K562 (cell line): ENCODE measurements around the gene FKBP11. TPM values are rescaled to one million over a fixed set of nuclear protein-coding genes. Genes with fewer than 3 reads are reported as not detected.

Experiments
- ATAC-seq: fragments of 200-7000 bp; cut with Tn5 transposase; 3 replicates; pipeline ENCODE4 v1.9.1; 2020; ENCODE audit warnings: moderate library complexity
- BruUV-seq: library from RNA; stranded (reverse); fragments of 400-500 nt; replicated peaks from 2 replicates; lab custom pipeline; 2021; lab: Mats Ljungman, UMichigan
- CTCF ChIA-PET: fragments of 300-600 bp; formaldehyde crosslinking; extraction: SDS; loops from one replicate; lab custom pipeline; 2021; ENCODE audit warnings: low intra/inter-chr PET ratio; lab: Yijun Ruan, JAX
- POLR2A ChIA-PET: fragments of 300-600, 350-650 bp; sonication (Branson Sonifier 250); formaldehyde crosslinking; extraction: SDS; loops from one replicate; lab custom pipeline; 2021; ENCODE audit warnings: antibody characterized with exemption, inconsistent platforms; lab: Yijun Ruan, JAX
- DNase-seq, 4 experiments: peaks; one replicate each; pipeline versions ENCODE4 v3.0.0 to v3.0.0-alpha.2; 2011 to 2018; ENCODE audit warnings: low spot score in 3 of 4, mixed read lengths in 3 of 4; ENCODE audit errors: extremely low read depth in 1 of 4
- FAIRE-seq: peaks from 2 replicates; lab custom pipeline; 2011; peaks lifted over from hg19 to GRCh38; lab: Jason Lieb, UNC
- H2AFZ ChIP-seq: 2 replicates; pipeline ENCODE4 v1.6.0; 2011; ENCODE audit warnings: low read depth, low read length, control low read depth, inconsistent platforms
- H3K27ac ChIP-seq: fragments of 200-600 bp; 3 replicates; pipeline ENCODE4 v1.8.0; 2011; ENCODE audit warnings: low read depth, mild to moderate bottlenecking, control low read depth, inconsistent platforms, low read length, moderate library complexity, mixed read lengths; ENCODE audit errors: extremely low read depth
- H3K27me3 ChIP-seq, 2 experiments: fragments of 300-600 bp in 1 of 2; 2 replicates in 1 of 2; 3 replicates in 1 of 2; pipeline versions ENCODE4 v1.6.0 to v1.8.0; 2011; ENCODE audit warnings: inconsistent platforms in 2 of 2, low read length in 2 of 2, mild to moderate bottlenecking in 1 of 2, mixed read lengths in 1 of 2, moderate library complexity in 1 of 2; ENCODE audit not compliant: control insufficient read depth in 2 of 2, insufficient read depth in 2 of 2
- H3K36me3 ChIP-seq: fragments of 300-600 bp; 3 replicates; pipeline ENCODE4 v1.8.0; 2011; ENCODE audit warnings: mild to moderate bottlenecking, low read length, inconsistent platforms; ENCODE audit not compliant: control insufficient read depth, insufficient read depth
- H3K4me1 ChIP-seq, 2 experiments: fragments of 200-600 bp in 1 of 2; replicated peaks in 1 of 2; 2 replicates in 1 of 2; 3 replicates in 1 of 2; pipeline versions ENCODE4 v1.5.1 to v1.8.0; 2011; ENCODE audit warnings: inconsistent platforms in 2 of 2, low read length in 2 of 2, mild to moderate bottlenecking in 1 of 2, mixed read lengths in 1 of 2, moderate library complexity in 1 of 2; ENCODE audit not compliant: control insufficient read depth in 2 of 2, insufficient read depth in 2 of 2
- H3K4me2 ChIP-seq: 2 replicates; pipeline ENCODE4 v1.6.1; 2011; ENCODE audit warnings: low read length, control low read depth, inconsistent platforms, mixed read lengths; ENCODE audit not compliant: insufficient read depth
- H3K4me3 ChIP-seq: fragments of 200-600 bp; sonication (generic), shearing (Covaris generic); 2 replicates; pipeline ENCODE4 v1.5.1; 2016; ENCODE audit warnings: control low read depth, inconsistent platforms
- H3K79me2 ChIP-seq: fragments of 200-600 bp; 3 replicates; pipeline ENCODE4 v1.8.0; 2011; ENCODE audit warnings: low read length, inconsistent platforms; ENCODE audit not compliant: control insufficient read depth, insufficient read depth
- H3K9ac ChIP-seq, 2 experiments: 2 replicates each; pipeline versions ENCODE4 v1.6.0 to v1.6.1; 2011; ENCODE audit warnings: low read depth in 2 of 2, low read length in 2 of 2, control low read depth in 1 of 2, inconsistent platforms in 1 of 2, mild to moderate bottlenecking in 1 of 2, mixed read lengths in 1 of 2; ENCODE audit not compliant: insufficient read depth in 1 of 2
- H3K9me1 ChIP-seq: one replicate; pipeline ENCODE4 v1.6.0; 2011; ENCODE audit warnings: inconsistent platforms, mild to moderate bottlenecking, low read length, moderate library complexity; ENCODE audit not compliant: control insufficient read depth, insufficient read depth
- H3K9me3 ChIP-seq: replicated peaks from 2 replicates; pipeline ENCODE4 v1.5.1; 2011; ENCODE audit warnings: low read depth, low read length, inconsistent platforms; ENCODE audit not compliant: control insufficient read depth, insufficient read depth
- H4K20me1 ChIP-seq: replicated peaks from 2 replicates; pipeline ENCODE4 v1.6.1; 2011; ENCODE audit warnings: low read length, inconsistent platforms, mixed read lengths; ENCODE audit not compliant: control insufficient read depth, insufficient read depth
- E2F3 ChIP-seq: fragments of 250-450 bp; sonication (Bioruptor Pico); IDR thresholded peaks from 2 replicates; pipeline ENCODE4 v1.4.0; 2020; ENCODE audit warnings: mild to moderate bottlenecking
- HNRNPL ChIP-seq: fragments of 200-400 bp; formaldehyde crosslinking; IDR thresholded peaks from 2 replicates; pipeline ENCODE4 v1.6.1; 2017; ENCODE audit warnings: low read depth, mild to moderate bottlenecking, low read length
- MEF2A ChIP-seq: IDR thresholded peaks from 2 replicates; pipeline ENCODE4 v1.6.1; 2011; ENCODE audit warnings: low read depth, mild to moderate bottlenecking, low read length, moderate library complexity; ENCODE audit not compliant: control insufficient read depth
- NFIC ChIP-seq: fragments of 450-650 bp; IDR thresholded peaks from 2 replicates; pipeline ENCODE4 v1.6.1; 2017; ENCODE audit warnings: mild to moderate bottlenecking, inconsistent platforms
- PHF21A ChIP-seq: fragments of 450-650 bp; IDR thresholded peaks from 2 replicates; pipeline ENCODE4 v1.6.1; 2017; ENCODE audit warnings: low read depth, borderline replicate concordance
- RBFOX2 ChIP-seq: fragments of 200-400 bp; formaldehyde crosslinking; IDR thresholded peaks from 2 replicates; pipeline ENCODE4 v1.6.1; 2017; ENCODE audit warnings: low read depth, mild to moderate bottlenecking, low read length, moderate library complexity
- SUPT5H ChIP-seq: fragments of 450-650 bp; IDR thresholded peaks from 2 replicates; pipeline ENCODE4 v1.6.1; 2016
- TEAD1 ChIP-seq, 2 experiments: fragments of 450-650 bp in 1 of 2; sonication (generic) in 1 of 2; formaldehyde crosslinking; IDR thresholded peaks; 2 replicates each; pipeline versions ENCODE4 v1.4.0 to v1.8.0; 2020 to 2022; ENCODE audit warnings: mild to moderate bottlenecking in 2 of 2, missing genetic modification reagents in 1 of 2
- TEAD2 ChIP-seq: fragments of 450-650 bp; IDR thresholded peaks from 2 replicates; pipeline ENCODE4 v1.6.1; 2016; ENCODE audit warnings: missing genetic modification characterization, control low read depth, missing compliant biosample characterization
- TFAM ChIP-seq: fragments of 250-450 bp; sonication (Bioruptor Pico); conservative IDR thresholded peaks from 2 replicates; pipeline ENCODE4 v1.5.0; 2021; ENCODE audit warnings: mild to moderate bottlenecking, moderate library complexity
- YBX1 ChIP-seq: fragments of 450-650 bp; IDR thresholded peaks from 2 replicates; pipeline ENCODE4 v1.7.1; 2016; ENCODE audit warnings: mild to moderate bottlenecking
- WGBS: fragments of 100-300 bp; shearing (Covaris generic); methylation state at CpG from one replicate; pipeline ENCODE4 v1.1.6; 2016; ENCODE audit warnings: low coverage, mixed read lengths; ENCODE audit not compliant: insufficient coverage; ENCODE audit errors: missing lambda C conversion rate; 5-methylcytosine and 5-hydroxymethylcytosine counted together
- in situ Hi-C: fragments of 300-500 bp; cut with MboI; formaldehyde crosslinking; loops from 4 replicates; pipeline ENCODE4 v1.15.0; 2018; ENCODE audit warnings: inconsistent platforms, mixed read lengths
- intact Hi-C: fragments of 100-400 bp; cut with micrococcal nuclease; formaldehyde crosslinking; loops from 2 replicates; pipeline ENCODE4 v1.14.2; 2022
- polyA plus RNA-seq, 8 experiments: library from polyadenylated mRNA; depleted of rRNA in 4 of 8; stranded (reverse) in 5 of 8; unstranded in 3 of 8; fragments of >200 nt; fragmentation: Nextera tagmentation in 2 of 8; fragmentation: Illumina TruSeq in 1 of 8; extraction: Ambion mirVana in 2 of 8; extraction: Trizol in 1 of 8; gene quantifications; 2 replicates each; pipeline versions ENCODE4 v1.2.1 to v1.2.3, GENCODE V29; 2011 to 2014; ENCODE audit warnings: inconsistent platforms in 1 of 8, missing spikeins in 1 of 8
- total RNA-seq, 7 experiments: library from RNA; depleted of rRNA in 6 of 7; stranded (reverse); fragments of >200 nt in 6 of 7; fragmentation: Illumina TruSeq in 2 of 7; extraction: Trizol in 2 of 7; gene quantifications; 2 replicates each; pipeline versions ENCODE4 v1.2.1 to v1.2.3, GENCODE V29; 2011 to 2021; ENCODE audit warnings: low replicate concordance in 1 of 7
- TF ChIP-seq, protein P1 (sequence below): fragments of 250-450 bp; sonication (Bioruptor Pico); IDR thresholded peaks from 2 replicates; pipeline ENCODE4 v1.5.0; 2021
- TF ChIP-seq, protein P2 (sequence below): fragments of 450-650 bp; IDR thresholded peaks from 2 replicates; pipeline ENCODE4 v1.6.1; 2018; ENCODE audit not compliant: partially characterized antibody
- TF ChIP-seq, protein P3 (sequence below): fragments of 250-450 bp; sonication (Bioruptor Pico); IDR thresholded peaks from 2 replicates; pipeline ENCODE4 v1.9.0; 2021; ENCODE audit warnings: mild to moderate bottlenecking, inconsistent platforms

The FKBP11 gene
- total and polyA plus RNA-seq, 9 of the 15 experiments (the other 6 are each of a cell fraction or from before 2014, with no cell fraction given): 1.6 to 8.2 (median 5.8) TPM

DNA sequence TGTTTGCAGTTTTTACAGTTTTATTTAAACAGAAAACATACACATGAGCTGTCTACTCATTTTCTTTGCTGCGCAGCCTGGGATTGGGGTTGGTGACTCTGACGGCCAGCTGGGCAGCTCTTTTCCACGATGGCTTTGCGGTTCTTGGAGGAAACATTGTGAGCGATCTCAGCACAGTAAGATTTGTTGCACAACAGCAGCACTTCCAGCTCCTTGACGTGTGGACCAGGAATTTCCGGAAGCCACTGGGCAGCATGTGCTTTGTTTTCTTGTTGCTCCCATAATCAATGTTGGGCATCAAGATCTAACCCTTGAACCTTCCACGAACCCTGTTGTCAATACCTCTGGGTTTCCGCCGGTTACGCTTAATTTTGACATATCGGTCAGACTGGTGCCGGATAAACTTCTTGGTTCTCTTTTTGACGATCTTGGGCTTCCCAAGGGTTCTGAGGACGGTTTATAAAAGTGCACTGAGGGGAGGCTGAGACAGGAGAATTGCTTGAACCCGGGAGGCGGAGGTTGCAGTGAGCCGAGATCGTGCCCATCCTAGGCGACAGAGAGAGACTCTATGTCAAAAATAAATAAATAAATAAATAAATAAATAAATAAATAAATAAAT lies 21.8 kb downstream of the FKBP11 start:
- DNase-seq (no peak), ATAC-seq (no peak), FAIRE-seq (no peak)
- CTCF ChIA-PET: interaction anchor here (1.2 kb wide), 1 partner anchor 50 kb away, joined by 3 read pairs; no protein-coding TSS in a partner anchor
- H3K9me1 ChIP-seq: no peaks in the 10 kb centered on the region
- BruUV-seq: no TSS peak
- no peak overlapping the region for H3K4me3 ChIP-seq
- peak overlapping the region; percentile 6; the same call in 1 of the 2 replicates for H3K4me2 ChIP-seq
- no peaks in the 10 kb centered on the region for H4K20me1 ChIP-seq
- in situ Hi-C loops (no loop called here), intact Hi-C loops (no loop called here)
- no peak overlapping the region for H3K9ac ChIP-seq
- H3K36me3 ChIP-seq: no peaks in the 10 kb centered on the region
- 58% methylated on average over 20 of the region's 20 CpGs for WGBS
- H3K4me1 ChIP-seq: no peaks in the 10 kb centered on the region; a peak in 1 of 5 replicates
- H3K9me3 ChIP-seq: no peaks in the 10 kb centered on the region
- H2AFZ ChIP-seq: peak overlapping the region; percentile 62; the same call in 1 of the 2 replicates
- POLR2A ChIA-PET: interaction anchor here (1.1 to 1.4 kb wide), 2 partner anchors 12 to 38 kb away, joined by 3 to 4 read pairs; no protein-coding TSS in a partner anchor
- H3K27ac ChIP-seq: no peak overlapping the region
- H3K79me2 ChIP-seq: no peaks in the 10 kb centered on the region
- peaks cover 0 to 20% of the 10 kb centered on the region in 2 experiments; a peak in 3 of 5 replicates for H3K27me3 ChIP-seq
- TF ChIP-seq HNRNPL (no peak), NFIC (no peak), TEAD2 (tag) (no peak), PHF21A (no peak), RBFOX2 (no peak), TEAD1 (CRISPR knock-in tag; IDR thresholded peaks at IDR 0.05) (no peak), YBX1 (no peak), TFAM (CRISPR knock-in tag) (no peak), MEF2A (no peak), SUPT5H (no peak), E2F3 (CRISPR knock-in tag) (no peak)
- TF ChIP-seq, protein P1, sequence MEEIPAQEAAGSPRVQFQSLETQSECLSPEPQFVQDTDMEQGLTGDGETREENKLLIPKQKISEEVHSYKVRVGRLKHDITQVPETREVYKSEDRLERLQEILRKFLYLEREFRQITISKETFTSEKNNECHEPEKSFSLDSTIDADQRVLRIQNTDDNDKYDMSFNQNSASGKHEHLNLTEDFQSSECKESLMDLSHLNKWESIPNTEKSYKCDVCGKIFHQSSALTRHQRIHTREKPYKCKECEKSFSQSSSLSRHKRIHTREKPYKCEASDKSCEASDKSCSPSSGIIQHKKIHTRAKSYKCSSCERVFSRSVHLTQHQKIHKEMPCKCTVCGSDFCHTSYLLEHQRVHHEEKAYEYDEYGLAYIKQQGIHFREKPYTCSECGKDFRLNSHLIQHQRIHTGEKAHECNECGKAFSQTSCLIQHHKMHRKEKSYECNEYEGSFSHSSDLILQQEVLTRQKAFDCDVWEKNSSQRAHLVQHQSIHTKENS (CRISPR knock-in tag): no peak
- TF ChIP-seq, protein P2, sequence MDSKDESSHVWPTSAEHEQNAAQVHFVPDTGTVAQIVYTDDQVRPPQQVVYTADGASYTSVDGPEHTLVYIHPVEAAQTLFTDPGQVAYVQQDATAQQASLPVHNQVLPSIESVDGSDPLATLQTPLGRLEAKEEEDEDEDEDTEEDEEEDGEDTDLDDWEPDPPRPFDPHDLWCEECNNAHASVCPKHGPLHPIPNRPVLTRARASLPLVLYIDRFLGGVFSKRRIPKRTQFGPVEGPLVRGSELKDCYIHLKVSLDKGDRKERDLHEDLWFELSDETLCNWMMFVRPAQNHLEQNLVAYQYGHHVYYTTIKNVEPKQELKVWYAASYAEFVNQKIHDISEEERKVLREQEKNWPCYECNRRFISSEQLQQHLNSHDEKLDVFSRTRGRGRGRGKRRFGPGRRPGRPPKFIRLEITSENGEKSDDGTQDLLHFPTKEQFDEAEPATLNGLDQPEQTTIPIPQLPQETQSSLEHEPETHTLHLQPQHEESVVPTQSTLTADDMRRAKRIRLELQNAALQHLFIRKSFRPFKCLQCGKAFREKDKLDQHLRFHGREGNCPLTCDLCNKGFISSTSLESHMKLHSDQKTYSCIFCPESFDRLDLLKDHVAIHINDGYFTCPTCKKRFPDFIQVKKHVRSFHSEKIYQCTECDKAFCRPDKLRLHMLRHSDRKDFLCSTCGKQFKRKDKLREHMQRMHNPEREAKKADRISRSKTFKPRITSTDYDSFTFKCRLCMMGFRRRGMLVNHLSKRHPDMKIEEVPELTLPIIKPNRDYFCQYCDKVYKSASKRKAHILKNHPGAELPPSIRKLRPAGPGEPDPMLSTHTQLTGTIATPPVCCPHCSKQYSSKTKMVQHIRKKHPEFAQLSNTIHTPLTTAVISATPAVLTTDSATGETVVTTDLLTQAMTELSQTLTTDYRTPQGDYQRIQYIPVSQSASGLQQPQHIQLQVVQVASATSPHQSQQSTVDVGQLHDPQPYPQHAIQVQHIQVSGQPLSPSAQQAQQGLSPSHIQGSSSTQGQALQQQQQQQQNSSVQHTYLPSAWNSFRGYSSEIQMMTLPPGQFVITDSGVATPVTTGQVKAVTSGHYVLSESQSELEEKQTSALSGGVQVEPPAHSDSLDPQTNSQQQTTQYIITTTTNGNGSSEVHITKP: no peak
- TF ChIP-seq, protein P3, sequence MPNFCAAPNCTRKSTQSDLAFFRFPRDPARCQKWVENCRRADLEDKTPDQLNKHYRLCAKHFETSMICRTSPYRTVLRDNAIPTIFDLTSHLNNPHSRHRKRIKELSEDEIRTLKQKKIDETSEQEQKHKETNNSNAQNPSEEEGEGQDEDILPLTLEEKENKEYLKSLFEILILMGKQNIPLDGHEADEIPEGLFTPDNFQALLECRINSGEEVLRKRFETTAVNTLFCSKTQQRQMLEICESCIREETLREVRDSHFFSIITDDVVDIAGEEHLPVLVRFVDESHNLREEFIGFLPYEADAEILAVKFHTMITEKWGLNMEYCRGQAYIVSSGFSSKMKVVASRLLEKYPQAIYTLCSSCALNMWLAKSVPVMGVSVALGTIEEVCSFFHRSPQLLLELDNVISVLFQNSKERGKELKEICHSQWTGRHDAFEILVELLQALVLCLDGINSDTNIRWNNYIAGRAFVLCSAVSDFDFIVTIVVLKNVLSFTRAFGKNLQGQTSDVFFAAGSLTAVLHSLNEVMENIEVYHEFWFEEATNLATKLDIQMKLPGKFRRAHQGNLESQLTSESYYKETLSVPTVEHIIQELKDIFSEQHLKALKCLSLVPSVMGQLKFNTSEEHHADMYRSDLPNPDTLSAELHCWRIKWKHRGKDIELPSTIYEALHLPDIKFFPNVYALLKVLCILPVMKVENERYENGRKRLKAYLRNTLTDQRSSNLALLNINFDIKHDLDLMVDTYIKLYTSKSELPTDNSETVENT: no peak
